ENCODE results near the gene GSTM4. TPM values are rescaled to one million over a fixed set of nuclear protein-coding genes. Genes with fewer than 3 reads are reported as not detected.

GSTM4 gene
- total and polyA plus RNA-seq, 4 donors: 12.2 to 42.8 (median 30.9) TPM

DNA sequence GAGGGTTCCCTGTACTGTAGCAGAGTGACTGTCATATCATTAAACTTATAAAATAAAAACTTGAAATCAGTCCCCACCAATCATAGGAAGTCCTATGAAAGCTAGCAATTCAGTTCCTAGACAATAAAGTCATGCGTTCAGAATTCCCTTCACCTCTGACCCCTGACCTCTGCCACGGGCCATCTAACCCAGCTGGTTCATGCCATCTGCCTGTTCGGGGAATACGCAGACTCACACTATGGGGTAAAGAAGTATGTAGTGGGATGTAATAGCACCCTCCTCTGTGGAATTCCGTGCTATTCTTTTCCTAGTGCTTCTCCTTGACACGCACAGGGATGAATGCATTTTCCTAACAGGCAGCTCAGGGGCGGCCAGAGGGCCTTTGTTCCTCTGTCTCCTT is 2.1 kb downstream of the GSTM4 start:
- H3K4me3 ChIP-seq (ENCODE audit: low read depth in 1 of 3, low read length in 3 of 3): no peak overlapping the region
- H3K36me3 ChIP-seq (ENCODE audit: control insufficient read depth in 4 of 4, insufficient read depth in 3 of 4, low read depth in 1 of 4, low read length in 3 of 4): peaks cover 0 to 24% (median 8%) of the 10 kb centered on the region in 4 donors
- WGBS: 82% methylated on average over 7 of the region's 7 CpGs
- no peak for DNase-seq (ENCODE audit: low spot score)
- no peaks in the 10 kb centered on the region for H3K9me3 ChIP-seq (ENCODE audit: control insufficient read depth in 4 of 4, low read length in 3 of 4)
- TF ChIP-seq, protein P1, sequence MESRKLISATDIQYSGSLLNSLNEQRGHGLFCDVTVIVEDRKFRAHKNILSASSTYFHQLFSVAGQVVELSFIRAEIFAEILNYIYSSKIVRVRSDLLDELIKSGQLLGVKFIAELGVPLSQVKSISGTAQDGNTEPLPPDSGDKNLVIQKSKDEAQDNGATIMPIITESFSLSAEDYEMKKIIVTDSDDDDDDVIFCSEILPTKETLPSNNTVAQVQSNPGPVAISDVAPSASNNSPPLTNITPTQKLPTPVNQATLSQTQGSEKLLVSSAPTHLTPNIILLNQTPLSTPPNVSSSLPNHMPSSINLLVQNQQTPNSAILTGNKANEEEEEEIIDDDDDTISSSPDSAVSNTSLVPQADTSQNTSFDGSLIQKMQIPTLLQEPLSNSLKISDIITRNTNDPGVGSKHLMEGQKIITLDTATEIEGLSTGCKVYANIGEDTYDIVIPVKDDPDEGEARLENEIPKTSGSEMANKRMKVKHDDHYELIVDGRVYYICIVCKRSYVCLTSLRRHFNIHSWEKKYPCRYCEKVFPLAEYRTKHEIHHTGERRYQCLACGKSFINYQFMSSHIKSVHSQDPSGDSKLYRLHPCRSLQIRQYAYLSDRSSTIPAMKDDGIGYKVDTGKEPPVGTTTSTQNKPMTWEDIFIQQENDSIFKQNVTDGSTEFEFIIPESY (IDR thresholded peaks at IDR 0.05): no peak
- no peak for TF ChIP-seq RAD21 (IDR thresholded peaks at IDR 0.05)
- no peak for TF ChIP-seq RXRA (IDR thresholded peaks at IDR 0.05)
- TF ChIP-seq, protein P2, sequence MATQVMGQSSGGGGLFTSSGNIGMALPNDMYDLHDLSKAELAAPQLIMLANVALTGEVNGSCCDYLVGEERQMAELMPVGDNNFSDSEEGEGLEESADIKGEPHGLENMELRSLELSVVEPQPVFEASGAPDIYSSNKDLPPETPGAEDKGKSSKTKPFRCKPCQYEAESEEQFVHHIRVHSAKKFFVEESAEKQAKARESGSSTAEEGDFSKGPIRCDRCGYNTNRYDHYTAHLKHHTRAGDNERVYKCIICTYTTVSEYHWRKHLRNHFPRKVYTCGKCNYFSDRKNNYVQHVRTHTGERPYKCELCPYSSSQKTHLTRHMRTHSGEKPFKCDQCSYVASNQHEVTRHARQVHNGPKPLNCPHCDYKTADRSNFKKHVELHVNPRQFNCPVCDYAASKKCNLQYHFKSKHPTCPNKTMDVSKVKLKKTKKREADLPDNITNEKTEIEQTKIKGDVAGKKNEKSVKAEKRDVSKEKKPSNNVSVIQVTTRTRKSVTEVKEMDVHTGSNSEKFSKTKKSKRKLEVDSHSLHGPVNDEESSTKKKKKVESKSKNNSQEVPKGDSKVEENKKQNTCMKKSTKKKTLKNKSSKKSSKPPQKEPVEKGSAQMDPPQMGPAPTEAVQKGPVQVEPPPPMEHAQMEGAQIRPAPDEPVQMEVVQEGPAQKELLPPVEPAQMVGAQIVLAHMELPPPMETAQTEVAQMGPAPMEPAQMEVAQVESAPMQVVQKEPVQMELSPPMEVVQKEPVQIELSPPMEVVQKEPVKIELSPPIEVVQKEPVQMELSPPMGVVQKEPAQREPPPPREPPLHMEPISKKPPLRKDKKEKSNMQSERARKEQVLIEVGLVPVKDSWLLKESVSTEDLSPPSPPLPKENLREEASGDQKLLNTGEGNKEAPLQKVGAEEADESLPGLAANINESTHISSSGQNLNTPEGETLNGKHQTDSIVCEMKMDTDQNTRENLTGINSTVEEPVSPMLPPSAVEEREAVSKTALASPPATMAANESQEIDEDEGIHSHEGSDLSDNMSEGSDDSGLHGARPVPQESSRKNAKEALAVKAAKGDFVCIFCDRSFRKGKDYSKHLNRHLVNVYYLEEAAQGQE (IDR thresholded peaks at IDR 0.05): no peak
- no peak for TF ChIP-seq FOXA1 (IDR thresholded peaks at IDR 0.05)
- no peak for TF ChIP-seq SP1 (IDR thresholded peaks at IDR 0.05)
- TF ChIP-seq HNF4G (IDR thresholded peaks at IDR 0.05): no peak
- TF ChIP-seq FOXA2 (IDR thresholded peaks at IDR 0.05): no peak
- TF ChIP-seq NR2F2 (IDR thresholded peaks at IDR 0.05): no peak
- no peak for TF ChIP-seq CTCF (IDR thresholded peaks at IDR 0.05; ENCODE audit: low read depth, low read length, missing input control)
- TF ChIP-seq EGR1 (IDR thresholded peaks at IDR 0.05; ENCODE audit: low read depth in 2 of 2): no peak
- TF ChIP-seq ATF3 (IDR thresholded peaks at IDR 0.05): no peak
- TF ChIP-seq GABPA (IDR thresholded peaks at IDR 0.05 in 1 of 2, conservative IDR thresholded peaks at IDR 0.05 in 1 of 2): no peak
- TF ChIP-seq YY1 (IDR thresholded peaks at IDR 0.05): no peak
- TF ChIP-seq TAF1 (conservative IDR thresholded peaks at IDR 0.05): no peak
- TF ChIP-seq MAX (IDR thresholded peaks at IDR 0.05): no peak
- TF ChIP-seq HNF4A (conservative IDR thresholded peaks at IDR 0.05): no peak
- TF ChIP-seq JUND (IDR thresholded peaks at IDR 0.05): no peak
- no peaks in the 10 kb centered on the region for H3K27me3 ChIP-seq (ENCODE audit: control insufficient read depth in 4 of 4, insufficient read depth in 4 of 4, low read length in 3 of 4)
- H3K27ac ChIP-seq (ENCODE audit: low read depth in 1 of 2, low read length in 2 of 2): no peak overlapping the region
- peaks cover 6 to 21% (median 13%) of the 10 kb centered on the region in 4 donors for H3K4me1 ChIP-seq (ENCODE audit: control insufficient read depth in 4 of 4, insufficient read depth in 4 of 4, low read length in 3 of 4)
- no peak overlapping the region for H3K9ac ChIP-seq (ENCODE audit: low read depth in 1 of 2, low read length in 2 of 2)
